Ovary (tissue), 3 donors: ENCODE data around the gene AGXT.

ENCODE experiments used
- EP300 ChIP-seq: sonication (generic); formaldehyde crosslinking; IDR thresholded peaks from one replicate; pipeline ENCODE4 v1.6.1; 2017; ENCODE audit warnings: antibody characterized with exemption
- POLR2A ChIP-seq: fragments of 450-650 bp; IDR thresholded peaks from one replicate; pipeline ENCODE4 v1.6.1; 2017; ENCODE audit warnings: antibody characterized with exemption, mild to moderate bottlenecking, moderate library complexity
- TF ChIP-seq, protein P1 (sequence below), 3 donors: fragments of 450-650 bp in 2 of 3; fragments of 200-600 bp in 1 of 3; IDR thresholded peaks; one replicate each; pipeline versions ENCODE4 v1.5.1 to v1.8.0; 2016 to 2022; ENCODE audit warnings: antibody characterized with exemption in 3 of 3, mild to moderate bottlenecking in 1 of 3
- donor health status: DM: no; HTN: no; CAD: no.

DNA sequence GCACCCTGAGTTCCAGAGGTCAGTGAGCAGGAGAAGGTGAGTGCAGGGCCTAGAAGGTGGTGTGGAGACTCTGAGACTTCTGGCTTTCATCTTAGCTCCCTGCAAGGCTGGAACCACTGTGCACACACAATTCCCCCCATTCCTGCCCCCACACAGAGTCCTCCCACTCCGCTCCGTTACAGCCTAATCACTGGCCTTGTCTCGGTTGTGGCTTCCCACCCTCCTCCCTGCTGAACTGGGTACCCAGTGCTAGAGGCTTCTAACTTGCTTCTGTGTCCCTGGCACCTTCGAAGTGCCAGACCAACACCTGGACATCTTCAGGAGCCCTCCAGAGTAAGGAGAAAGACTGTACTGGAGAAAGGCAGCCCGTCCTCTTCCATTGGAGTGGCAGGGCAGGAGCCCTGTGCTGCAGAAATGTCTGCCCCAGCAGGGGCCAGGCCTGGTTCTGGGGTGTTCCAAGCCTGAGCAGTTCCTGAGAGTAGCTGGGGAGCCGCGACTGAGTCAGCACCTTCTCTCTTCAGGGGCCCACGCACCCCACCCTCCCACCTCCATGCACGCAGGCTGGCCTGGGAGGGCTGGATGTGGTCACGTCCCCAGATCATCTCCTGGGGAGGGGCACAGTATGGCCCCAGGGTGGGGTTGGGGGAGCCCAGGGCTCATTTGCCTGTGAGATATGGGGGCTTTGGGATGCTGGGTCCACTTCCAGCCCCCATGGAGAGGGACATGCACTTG is 60.9 kb downstream of the AGXT start:
- TF ChIP-seq, protein P1, sequence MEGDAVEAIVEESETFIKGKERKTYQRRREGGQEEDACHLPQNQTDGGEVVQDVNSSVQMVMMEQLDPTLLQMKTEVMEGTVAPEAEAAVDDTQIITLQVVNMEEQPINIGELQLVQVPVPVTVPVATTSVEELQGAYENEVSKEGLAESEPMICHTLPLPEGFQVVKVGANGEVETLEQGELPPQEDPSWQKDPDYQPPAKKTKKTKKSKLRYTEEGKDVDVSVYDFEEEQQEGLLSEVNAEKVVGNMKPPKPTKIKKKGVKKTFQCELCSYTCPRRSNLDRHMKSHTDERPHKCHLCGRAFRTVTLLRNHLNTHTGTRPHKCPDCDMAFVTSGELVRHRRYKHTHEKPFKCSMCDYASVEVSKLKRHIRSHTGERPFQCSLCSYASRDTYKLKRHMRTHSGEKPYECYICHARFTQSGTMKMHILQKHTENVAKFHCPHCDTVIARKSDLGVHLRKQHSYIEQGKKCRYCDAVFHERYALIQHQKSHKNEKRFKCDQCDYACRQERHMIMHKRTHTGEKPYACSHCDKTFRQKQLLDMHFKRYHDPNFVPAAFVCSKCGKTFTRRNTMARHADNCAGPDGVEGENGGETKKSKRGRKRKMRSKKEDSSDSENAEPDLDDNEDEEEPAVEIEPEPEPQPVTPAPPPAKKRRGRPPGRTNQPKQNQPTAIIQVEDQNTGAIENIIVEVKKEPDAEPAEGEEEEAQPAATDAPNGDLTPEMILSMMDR (IDR thresholded peaks at IDR 0.05), result no peak
- no peak for TF ChIP-seq POLR2A
- TF ChIP-seq EP300, result no peak
